Fibroblast of skin of left biceps (primary cell): Measurements from ENCODE around the gene TSEN54.

Source experiments
- DNase-seq, 2 experiments: peaks; one replicate each; pipeline ENCODE4 v3.0.0-alpha.2; 2013; ENCODE audit warnings: low read depth in 2 of 2

The TSEN54 gene

DNA sequence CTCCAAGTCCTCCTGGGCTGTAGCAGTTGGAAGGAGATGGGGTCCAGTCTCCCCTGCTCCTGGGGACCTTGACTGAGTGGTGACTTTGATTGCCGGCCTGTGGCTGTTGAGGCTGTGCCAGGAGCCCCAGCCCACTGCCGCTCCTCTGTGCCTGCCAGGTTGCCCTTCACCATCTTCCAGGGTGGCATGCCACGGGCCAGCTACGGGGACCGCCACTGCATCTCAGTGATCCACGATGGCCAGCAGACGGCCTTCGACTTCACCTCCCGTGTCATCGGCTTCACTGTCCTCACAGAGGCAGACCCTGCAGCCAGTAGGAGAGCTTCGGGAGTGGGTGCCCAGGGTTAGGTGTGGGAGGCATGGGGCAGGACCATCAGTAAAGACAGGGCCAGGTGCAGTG is 47.9 kb downstream of the TSEN54 start:
- no peak for DNase-seq

DNA sequence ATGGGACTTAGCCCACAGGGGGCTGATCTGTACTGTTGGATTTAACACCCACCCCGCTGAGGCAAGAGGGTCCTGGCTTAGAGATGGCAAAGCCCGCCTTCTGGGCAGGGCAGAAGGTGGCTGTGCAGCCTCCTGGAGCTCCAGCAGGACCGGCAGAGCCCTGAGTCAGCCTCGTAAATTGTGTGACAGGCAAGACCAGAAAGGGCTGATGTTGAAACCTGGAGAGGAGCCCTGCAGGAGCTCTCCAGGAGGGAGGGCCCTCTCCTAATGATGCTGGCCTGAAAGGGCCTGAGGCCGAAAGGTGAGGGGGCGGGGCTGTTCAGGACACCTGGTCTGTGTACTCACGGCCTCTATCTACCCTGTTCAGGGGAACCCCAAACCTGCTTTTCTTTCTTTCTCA is 48.7 kb downstream of the TSEN54 start:
- DNase-seq = no peak

DNA sequence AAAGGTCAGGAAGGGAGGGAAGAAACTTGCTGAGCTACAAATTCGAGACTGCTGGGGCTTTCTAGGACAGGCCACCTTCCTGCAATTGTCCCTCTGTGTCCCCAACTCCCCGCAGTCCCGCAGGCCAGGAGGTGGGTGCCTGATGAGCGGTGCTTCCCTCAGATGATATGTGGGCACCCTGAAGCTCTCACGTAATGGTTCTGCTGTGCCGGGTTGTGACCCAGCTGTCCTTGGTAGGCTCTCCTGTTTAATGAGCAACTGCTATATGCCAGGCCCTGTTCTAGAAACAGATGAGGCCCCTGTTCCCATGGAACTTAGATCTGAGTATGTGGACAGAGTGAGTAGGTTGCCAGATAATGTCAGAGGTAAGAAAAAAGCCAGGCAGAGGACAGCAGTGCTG is 49.3 kb downstream of the TSEN54 start:
- DNase-seq = no peak

DNA sequence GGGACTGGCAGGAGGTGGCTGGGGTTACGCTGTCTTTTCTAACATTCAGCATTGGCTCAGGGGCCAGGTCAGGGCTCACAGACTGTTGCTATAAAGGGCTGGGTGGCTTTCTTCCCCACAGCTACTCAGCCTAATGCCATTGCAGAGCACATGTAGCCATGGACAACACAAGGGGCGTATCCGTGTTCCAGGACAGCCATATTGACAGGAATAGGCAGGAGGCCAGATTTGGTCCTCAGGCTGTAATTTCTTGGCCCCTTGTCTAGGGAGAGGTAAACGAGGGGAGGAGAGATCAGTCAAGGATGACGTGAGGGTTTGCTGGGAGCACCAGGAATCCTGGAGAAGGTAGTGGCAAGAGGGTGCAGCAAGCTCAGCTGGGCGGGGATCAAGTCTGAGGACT is 50.1 kb downstream of the TSEN54 start:
- DNase-seq = no peak

DNA sequence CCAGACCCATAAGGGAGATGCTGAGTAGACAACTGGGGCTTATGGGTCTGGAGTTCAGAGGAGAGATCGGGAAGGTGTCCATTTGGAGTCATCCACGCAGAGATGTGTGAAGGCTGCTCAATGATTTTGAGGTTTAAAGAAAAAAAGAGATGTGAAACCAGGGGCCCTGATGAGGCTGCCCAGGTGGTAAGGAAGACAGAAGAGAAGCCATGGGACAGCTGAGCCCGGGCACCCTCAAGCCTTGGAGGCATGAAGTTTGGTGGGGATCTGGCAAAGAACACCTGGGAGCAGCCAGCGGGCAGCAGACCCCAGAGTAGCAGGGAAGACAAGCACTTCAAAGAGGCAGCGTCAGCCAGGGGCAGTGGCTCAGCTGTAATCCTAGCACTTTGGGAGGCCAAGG is 50.5 kb downstream of the TSEN54 start:
- no peak for DNase-seq

DNA sequence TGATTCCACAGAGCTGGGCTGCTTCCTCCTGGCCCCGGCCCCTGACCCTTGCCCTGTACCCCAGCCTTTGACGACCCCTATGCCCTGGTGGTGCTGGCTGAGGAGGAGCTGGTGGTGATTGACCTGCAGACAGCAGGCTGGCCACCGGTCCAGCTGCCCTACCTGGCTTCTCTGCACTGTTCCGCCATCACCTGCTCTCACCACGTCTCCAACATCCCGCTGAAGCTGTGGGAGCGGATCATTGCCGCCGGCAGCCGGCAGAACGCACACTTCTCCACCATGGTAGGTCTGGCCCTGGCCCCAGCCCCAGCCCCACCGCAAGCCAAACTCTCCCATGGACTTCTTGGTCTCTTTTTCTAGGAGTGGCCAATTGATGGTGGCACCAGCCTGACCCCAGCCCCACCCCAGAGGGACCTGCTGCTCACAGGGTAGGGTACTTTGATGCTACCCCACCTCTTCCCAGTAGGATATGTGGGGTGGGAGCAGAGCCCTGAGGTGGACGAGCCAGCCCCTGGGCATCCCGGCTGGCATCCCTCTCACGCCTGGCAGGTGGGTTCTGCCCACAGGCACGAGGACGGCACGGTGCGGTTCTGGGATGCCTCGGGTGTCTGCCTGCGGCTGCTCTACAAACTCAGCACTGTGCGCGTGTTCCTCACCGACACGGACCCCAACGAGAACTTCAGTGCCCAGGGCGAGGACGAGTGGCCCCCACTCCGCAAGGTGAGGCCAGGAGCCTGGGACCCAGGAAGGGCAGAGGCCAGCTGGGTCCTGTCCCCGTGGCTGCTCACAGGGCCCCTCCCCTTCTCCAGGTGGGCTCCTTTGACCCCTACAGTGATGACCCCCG is 52.3 kb downstream of the TSEN54 start:
- no peak for DNase-seq

DNA sequence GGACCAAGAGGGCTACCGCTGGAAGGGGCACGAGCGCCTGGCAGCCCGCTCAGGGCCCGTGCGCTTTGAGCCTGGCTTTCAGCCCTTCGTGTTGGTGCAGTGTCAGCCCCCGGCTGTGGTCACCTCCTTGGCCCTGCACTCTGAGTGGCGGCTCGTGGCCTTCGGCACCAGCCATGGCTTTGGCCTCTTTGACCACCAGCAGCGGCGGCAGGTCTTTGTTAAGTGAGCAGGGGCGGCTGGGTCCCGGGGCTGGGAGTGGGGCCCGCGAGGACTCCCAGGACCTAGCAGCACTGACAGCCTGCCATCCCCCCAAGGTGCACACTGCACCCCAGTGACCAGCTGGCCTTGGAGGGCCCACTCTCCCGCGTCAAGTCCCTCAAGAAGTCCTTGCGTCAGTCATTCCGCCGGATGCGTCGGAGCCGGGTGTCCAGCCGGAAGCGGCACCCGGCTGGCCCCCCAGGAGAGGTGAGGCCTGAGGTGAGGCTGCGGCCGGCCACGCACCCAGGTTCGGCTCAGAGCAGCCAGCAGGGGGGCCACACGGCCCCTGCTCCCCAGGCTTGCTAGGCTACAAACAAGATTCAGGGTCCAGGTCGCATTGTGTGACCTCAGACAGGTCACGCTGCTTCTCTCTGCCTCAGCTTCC is 53.8 kb downstream of the TSEN54 start:
- no peak for DNase-seq

DNA sequence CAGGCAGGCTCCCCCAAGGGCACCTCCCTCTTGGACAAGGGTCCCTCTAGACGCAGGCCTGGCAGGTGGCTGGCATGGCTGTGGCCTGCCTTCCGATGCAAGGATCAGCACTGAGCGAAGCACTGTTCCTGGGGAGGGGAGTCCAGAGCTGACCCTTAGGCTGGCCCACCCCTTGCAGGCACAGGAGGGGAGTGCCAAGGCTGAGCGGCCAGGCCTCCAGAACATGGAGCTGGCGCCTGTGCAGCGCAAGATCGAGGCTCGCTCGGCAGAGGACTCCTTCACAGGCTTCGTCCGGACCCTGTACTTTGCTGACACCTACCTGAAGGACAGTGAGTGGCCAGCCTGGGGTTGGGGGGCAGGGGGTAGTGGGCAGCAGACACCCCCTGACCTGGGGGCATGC is 54.4 kb downstream of the TSEN54 start:
- DNase-seq = no peak

DNA sequence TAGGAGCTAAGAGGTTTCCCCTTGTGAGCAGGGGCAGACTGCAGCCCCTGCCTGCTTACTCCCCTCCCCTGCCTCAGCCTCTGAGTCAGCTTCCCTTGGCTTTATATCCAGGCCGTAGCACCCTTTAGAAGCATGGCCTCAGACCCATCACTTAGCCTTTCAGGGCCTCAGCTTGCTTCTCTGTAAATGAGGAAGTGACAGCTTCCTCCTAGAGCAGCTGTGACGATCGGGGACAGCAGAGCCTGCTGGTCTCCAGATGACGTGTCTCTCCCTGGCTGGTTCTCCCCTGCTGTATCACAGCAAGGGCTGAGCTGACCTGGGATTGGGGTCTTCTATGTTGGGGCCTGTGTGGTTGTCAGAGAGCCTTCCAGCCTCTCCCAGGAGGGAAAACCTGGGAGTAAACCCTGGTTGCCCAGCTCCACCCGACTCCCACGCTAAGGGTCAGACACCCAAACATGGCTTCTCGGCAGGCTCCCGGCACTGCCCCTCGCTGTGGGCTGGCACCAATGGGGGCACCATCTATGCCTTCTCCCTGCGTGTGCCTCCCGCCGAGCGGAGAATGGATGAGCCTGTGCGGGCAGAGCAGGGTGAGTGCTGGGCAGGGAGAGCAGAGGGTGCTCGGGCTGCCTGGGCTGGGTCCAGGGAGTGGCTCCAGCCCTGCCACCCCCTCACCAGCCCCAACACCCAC is 55.0 kb downstream of the TSEN54 start:
- DNase-seq = no peak

DNA sequence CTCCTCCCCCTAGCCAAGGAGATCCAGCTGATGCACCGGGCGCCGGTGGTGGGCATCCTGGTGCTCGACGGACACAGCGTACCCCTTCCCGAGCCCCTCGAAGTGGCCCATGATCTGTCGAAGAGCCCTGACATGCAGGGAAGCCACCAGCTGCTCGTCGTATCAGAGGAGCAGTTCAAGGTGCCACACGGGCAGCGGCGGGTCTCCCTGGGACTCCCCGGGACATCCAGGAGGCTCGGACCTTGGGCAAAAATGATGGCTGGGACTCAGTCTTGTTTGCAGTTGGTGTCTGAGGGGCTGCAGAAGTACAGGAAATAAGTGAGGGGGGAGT is 55.5 kb downstream of the TSEN54 start:
- no peak for DNase-seq

DNA sequence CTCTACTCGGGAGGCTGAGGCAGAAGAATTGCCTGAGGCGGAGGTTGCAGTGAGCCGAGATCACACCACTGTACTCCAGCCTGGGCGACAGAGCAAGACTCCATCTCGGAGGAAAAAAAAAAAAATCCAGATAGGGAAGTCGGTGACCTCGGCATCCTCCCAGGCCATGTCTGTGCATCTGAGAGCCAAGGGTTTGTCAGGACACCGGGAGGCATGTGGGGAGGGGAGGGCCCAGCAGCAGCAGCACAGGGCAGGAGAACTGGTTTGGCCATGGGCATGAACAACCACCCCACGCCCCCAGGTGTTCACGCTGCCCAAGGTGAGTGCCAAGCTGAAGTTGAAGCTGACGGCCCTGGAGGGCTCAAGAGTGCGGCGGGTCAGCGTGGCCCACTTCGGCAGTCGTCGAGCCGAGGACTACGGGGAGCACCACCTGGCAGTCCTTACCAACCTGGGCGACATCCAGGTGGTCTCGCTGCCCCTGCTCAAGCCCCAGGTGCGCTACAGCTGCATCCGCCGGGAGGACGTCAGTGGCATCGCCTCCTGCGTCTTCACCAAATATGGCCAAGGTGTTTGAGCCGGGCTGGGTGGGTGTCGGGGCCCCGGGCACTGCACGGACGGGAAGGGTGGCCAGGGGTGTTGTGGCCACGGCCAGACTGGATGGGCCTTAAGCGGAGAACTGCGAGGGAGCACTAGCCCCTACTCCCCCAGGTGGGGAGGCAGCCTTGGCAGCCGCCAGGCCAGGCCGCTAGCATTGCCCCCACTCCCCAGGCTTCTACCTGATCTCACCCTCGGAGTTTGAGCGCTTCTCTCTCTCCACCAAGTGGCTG is 56.6 kb downstream of the TSEN54 start:
- DNase-seq = no peak

DNA sequence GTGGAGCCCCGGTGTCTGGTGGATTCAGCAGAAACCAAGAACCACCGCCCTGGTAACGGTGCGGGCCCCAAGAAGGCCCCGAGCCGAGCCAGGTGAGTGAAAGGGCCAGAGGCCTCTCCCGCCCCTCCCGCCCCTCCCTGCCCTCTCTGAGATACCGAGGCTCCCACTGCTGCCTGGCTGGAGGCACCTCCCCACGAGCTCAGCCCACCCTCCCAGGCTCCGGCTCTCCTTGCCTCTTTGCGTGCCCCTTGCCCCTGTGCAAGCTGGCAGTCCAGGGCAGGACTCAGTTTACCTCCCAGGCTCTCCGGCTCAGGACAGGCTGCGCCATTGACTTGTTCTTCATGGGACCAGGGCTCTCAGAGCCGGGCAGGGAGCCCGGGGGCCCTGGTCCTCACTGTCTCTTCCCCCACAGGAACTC is 57.2 kb downstream of the TSEN54 start:
- no peak for DNase-seq

DNA sequence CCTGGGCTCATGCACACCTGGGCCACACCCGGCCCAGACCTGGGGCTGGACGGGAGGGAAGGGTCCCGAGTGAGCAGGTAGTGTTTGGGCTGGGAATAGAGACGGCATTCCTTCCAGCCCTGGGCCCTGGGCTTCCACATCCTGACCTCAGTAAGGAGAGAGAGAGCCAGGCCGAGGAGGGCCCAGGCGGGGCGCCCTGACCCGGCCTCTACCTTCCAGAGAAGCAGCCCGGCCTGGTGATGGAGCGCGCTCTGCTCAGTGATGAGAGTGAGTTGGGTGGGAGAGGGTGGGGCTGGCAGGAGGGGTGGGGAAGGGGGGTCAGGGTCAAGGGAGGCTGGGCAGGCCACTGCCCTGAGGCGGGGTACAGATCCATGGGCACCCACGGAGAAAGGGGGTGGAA is 57.7 kb downstream of the TSEN54 start:
- DNase-seq = no peak
